Activated T-helper 9 cell treated with anti-CD3 and anti-CD28 coated beads, Interleukin-2, amount 50 U/mL, for 16 hours (primary cell): Measurements from ENCODE around the gene MX1.

Source experiments
- DNase-seq: peaks from one replicate; pipeline ENCODE4 v3.0.0-alpha.2; 2020; ENCODE audit warnings: low read depth

MX1 gene

DNA sequence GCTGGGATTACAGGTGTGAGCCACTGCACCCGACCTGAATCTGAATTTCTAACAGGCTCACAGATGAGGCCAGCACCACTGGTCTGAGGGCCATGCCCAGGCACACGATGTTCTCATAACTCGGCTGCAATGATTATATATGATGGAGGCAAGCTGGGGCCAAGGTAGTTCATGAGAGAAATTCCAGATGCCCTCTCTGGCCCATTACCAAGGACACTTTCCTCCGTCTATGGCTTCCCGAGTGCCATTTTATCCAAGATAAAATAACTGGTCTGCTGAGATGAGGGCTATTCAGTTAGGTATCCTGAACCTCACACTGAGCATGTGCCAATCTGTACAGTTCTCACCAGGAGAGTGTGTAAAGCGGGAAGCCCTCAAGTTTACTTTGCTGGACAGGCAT is 65.4 kb downstream of the MX1 start:
- no peak for DNase-seq

DNA sequence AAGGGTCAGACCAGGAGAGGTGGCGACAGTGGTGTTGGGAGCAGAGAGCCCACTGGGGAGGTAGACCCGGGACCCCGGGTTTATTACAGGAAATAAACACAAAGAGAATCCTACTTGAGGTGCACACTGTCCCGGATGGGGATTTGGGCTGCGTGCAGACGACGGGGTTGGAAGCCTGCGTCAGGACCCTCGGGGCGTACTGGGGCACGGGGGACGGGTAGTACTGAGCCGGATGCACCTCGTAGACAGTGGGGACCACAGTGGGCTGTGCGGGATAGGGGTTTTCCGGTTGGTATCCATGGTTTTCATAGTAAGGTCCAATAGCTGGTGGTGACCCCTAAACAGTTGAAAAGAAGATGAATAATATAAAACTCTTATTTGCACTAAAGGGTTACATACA is 68.2 kb downstream of the MX1 start:
- no peak for DNase-seq

DNA sequence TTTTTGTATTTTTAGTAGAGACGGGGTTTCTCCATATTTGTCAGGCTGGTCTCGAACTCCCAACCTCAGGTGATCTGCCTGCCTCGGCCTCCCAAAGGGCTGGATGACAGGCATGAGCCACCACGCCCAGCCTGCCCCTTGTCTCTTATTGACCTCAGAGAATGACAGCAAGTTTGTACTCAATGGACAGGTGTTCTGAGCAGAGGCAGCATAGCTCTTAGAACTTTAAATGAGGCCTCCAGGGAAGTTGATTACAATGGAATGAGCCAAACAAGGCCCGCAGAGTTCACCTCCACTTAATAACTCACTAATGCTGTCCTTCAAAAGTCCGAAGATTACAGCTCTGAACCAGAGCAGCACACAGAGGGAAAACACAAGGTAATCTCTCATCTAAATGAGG is 71.0 kb downstream of the MX1 start:
- DNase-seq, result no peak

DNA sequence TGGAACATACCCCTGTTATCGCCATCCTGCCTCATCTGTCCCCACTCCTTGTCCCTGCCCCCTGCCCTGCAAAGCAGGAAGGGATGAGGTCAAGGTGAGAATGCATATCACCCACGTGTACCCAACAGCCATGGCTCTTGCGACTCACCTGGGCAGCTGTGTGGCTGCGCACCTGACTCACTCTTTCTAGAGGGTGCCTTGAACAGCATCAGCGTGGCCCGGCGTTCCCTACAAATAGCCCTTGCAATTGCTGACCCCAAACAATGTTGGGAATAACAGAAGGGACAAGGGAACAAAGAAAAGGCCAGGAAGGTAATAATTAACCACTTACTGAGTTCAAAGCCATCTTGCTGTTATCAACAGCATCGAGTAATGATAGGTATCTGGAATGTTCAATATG is 71.7 kb downstream of the MX1 start:
- no peak for DNase-seq

DNA sequence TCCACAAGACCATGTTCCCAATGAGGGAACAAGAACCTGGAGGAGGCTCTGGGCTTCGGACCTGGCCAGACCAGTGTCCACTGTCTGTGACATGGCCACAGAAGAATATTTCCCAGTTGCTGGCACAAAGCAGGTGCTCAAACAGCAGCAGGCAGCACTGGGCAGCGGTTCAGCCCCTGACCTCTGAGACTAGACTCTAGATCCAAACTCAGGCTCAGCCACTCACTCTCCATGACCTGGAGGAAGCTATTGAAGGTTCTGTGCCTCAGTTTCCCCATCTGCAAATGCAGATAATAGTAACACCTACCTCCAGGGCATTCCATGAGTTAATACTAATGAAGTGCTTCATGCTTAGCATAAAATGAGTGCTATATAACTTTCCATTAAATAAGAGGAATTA is 73.9 kb downstream of the MX1 start:
- no peak for DNase-seq

DNA sequence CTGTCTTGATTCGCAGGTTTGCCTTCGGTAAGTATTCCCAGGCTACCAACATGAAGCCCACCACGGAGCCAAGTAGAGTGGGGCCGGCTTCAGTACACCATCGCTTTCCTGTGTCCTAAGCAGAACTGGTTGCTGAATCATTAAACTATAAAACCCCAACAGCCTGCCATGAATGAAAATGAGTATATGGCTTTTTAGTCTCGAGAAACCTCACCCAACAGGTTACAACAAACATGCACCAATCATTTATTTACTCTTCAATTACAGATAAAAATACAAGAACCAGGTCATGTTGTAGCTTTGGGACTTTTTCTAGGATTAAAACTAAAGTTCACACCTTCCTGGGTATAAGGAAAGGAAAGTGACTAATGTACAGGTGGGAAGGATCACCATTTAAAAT is 74.3 kb downstream of the MX1 start:
- no peak for DNase-seq

DNA sequence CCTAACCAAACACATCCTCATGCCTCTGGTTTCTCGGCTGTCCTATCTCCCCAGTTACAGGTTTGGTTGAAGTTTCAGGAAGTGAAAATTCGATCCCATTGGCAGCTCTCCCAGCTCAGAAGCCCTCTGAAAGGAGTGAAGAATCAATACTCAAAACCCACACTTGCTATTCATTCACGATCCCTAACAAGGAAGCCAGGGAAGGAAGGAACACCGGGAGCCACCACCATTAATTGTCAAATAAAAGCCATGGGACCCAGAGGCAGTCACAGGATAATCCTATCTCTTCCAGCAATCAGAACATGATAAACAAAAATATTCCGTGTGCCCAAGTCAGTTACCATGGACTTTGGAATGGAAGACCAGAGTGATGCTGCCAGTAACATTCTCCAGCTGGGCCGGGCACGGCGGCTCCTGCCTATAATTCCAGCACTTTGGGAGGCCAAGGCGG is 74.9 kb downstream of the MX1 start:
- DNase-seq, result no peak

DNA sequence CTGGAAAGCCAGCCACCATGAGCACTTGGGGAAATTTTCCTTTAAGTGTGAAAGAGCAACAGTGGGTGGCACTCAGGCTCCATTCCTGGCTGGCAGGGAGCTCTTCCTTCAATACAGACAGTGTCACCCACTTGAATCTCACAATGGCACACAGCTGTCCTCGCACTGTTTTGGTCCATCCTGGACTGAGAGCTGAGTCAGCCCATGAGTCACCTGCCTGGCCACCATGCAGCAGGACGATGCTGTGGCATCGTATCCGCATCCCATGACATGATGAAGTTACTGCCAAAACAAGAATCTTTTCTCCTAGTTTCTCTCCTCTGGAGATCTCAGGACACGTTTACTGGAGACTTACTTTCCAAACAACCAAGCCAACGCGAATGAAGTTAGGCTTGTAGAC is 75.9 kb downstream of the MX1 start:
- no peak for DNase-seq

DNA sequence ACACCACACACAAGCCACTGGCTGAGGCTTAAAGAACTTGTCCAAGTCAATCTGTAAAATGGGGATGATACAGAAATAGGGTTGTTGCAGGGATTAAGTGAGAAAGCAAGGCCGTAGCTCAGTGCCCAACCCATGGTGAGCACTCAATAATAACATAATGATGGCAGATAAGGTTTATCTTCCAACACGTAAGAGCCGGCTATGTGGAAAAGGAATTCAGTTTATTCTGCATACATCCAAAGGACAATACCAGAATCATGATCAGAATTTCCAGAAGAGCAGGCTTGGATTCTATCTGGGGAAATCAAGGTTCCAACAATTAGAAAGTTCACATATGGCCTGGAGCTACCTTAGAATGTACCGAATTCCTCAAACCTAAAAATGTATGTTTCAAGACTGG is 77.3 kb downstream of the MX1 start:
- DNase-seq, result no peak

DNA sequence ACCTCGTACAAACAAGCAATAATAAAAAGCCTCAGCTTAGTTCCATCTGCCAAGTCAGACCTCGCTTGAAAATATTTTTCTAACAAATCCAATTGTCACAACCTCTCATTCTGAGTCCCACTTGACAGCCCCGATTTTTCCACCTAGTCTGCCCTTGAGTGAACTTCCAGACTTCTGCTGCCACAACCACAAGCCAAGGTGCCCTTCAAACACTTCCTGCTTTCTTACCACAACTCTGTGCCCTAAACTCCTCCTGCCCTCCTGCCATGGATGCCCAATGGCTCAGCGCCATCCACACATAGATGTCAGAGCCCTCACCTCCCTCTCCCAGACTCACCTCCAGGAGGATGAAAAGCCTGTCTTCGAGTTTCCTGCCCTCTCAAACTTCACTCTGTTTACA is 78.0 kb downstream of the MX1 start:
- no peak for DNase-seq

DNA sequence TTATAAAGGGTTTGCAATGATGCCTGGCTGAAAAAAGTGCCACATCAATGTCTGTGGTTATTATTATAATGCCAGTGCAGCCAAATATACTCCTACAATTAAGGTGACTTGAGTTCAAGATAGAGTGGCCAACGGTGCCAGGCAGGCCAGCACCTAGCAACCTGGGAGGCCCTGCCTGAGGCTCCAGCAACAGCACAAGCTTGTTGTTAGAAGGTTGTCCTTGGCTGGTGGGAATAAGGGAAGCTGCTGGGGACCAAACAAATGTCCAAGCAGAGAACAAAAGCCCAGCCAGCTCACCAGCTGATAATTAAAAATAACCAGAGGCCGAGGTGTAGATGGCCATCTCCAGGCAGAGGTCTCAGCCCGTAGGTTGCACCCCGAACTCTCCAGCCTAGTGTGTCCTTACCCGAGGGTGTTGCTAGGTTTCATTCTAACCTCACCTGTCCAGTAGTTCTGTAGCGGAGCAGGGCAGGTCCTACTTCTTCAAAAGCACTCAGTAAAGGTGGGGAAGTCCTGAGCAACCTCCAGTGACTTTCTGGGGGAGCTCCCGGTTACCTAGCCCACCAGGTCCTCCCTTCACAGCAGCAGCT is 80.1 kb downstream of the MX1 start:
- no peak for DNase-seq

DNA sequence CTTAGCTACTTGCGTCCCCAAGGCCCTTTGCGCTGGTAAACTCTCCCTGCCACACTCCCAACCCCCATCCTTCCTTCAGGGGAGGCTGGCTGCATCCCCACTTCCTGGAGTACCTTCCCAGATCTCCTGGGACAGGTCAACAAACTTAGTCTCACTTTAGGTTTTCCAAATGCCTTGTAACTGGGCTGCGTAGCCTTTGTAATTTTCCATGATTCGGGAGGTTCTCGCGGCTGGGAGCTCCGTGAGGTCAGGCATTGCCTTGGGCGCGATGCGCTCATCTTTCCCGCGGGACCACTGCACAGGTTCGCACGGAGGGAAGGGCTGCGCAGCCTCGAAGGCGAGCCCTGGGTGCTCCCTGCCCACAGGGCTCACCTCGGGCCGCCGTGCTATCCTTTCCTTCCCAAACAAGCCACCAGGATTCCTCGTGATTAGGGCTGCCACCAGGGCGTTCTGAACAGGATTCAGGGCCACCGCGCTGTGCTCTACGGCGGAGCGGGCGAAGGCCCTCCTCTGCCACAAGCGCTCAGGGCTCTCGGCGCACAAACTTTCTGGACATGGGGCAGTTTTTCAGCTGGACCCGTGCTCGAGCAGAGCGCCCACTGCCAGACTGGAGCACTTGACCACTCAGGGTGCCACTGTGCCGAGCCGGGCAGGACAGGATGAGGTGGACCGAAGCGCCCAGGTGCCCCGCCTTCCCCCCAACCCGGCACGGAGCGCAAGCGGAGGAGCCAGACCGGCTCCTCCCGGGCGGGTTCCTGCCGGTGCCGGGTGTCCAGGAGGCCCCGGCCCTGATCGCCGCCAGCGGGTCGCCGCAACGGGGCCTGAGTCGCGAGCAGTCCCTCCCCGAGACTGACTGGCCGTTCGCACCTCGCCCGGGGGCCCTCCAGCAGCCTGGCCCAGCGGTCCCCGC is 80.8 kb downstream of the MX1 start:
- DNase-seq, result no peak

DNA sequence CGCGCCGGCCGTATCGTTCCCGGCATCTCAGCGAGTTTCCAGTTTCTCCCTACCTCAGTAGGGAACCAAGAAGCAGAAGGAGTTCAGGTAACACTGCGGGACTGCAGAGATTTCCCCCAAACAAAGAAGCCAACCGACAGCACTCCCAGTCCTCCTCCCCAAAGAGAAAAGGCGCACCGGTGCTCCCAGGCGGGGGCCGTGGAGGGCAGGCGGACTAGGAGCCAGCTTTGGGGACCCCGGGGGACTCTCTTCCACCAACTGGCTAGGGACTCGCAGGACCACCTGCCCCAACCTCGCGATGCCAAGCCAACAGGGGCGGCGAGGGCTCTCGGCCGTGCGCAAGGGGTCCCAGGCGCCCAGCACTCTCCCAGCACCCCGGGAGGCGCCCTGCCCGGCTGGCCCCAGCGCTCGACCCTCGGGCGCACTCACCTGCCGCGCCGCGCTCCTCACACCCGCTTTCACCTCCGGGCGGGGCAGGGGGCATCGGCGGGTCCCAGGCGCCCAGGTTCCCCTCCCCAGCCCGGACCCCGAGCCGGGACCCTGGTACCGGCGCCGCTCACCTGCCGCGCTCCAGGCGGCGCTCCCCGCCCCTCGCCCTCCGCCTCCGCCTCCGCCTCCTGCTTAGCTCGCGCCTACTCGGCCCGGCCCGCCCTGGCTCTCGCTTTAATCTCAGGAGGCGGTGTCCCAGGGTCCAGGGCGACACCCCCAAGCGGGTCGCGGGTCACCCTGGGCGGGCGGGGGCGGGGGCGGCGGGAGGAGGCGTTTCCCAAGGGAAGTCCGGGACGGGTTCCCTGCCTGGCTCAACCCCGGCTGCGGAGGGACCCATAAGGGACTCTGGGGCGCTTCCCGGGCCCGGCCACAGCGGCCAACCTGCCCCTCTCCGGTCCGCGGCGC is 81.7 kb downstream of the MX1 start, which contains the start of gene TMPRSS2:
Gene TMPRSS2 (minus strand): TSS at position 638 of the 894 bp plus-strand sequence. CDS start 10,025 bp downstream, outside the sequence.
- DNase-seq, result no peak

DNA sequence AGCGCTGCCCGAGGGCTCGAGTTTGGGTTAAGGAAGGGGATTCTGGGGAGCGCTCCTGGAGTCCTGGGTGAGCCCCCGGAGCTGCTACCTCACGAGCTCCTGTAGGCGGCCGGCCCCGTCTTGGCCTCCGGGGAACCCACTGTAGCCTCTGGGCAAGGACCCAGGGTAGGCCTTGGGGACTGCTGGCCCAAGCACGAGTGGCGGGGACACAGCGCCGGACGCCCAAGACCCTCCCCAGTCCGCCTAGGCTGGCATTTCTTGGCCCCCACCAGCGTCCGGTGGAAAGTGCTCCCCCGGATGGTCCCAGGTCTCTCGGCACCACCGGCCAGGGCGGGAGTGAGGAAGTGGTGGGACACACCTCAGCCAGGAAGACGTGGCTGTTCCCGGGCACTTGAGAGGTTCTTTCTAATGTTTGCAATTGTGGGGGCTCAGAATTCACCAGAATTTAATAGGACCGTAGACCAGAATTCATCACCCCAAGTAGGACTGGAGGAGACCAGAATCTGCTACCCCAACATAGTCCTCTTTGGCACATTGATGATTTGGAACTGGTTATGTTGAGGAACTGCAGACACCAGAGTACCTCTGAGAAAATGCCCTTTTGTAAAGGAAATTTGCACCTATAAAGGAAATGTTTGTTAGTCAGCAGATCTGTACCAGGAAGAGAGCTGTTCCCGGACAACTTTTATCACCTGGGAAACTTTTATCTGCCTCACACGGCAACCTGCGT is 82.5 kb downstream of the MX1 start:
- no peak for DNase-seq
